ENCODE results near the gene TIAM2. TPM values are rescaled to one million over a fixed set of nuclear protein-coding genes. Genes with fewer than 3 reads are reported as not detected.

TIAM2 gene
- total RNA-seq, 1 donor from 2014 or later = 2.4 TPM

GRCh38 chr6:155055729-155056128 lies 60.6 kb downstream of the TIAM2 start:
- no peak for FAIRE-seq
- Histone ChIP-seq H3K4me3 (ENCODE audit: low read depth, low read length) (no peak overlapping the region), H3K27me3 (ENCODE audit: control insufficient read depth, insufficient read depth, low read length) (no peaks in the 10 kb centered on the region), H3K36me3 (ENCODE audit: control insufficient read depth, insufficient read depth, low read length) (no peaks in the 10 kb centered on the region)
- TF ChIP-seq CTCF (IDR thresholded peaks at IDR 0.05; ENCODE audit: insufficient read depth, low read length, severe bottlenecking) = no peak
- DNase-seq (ENCODE audit: low read depth) = no peak

- Histone ChIP-seq H3K36me3 (ENCODE audit: control insufficient read depth, insufficient read depth, low read length) (no peaks in the 10 kb centered on the region), H3K4me3 (ENCODE audit: low read depth, low read length) (no peak overlapping the region), H3K27me3 (ENCODE audit: control insufficient read depth, insufficient read depth, low read length) (no peaks in the 10 kb centered on the region)
- DNase-seq (ENCODE audit: low read depth) (no peak), FAIRE-seq (no peak)
- no peak for TF ChIP-seq CTCF (IDR thresholded peaks at IDR 0.05; ENCODE audit: insufficient read depth, low read length, severe bottlenecking)
These were observed 61.6 kb downstream of the TIAM2 start for GRCh38 chr6:155056756-155057155.

GRCh38 chr6:155061381-155061780 lies 66.3 kb downstream of the TIAM2 start:
- no peak for TF ChIP-seq CTCF (IDR thresholded peaks at IDR 0.05; ENCODE audit: insufficient read depth, low read length, severe bottlenecking)
- no peak for FAIRE-seq

GRCh38 chr6:155062866-155063341 lies 67.8 kb downstream of the TIAM2 start:
- DNase-seq (ENCODE audit: low read depth) = peak; percentile 71
- Histone ChIP-seq H3K27me3 (ENCODE audit: control insufficient read depth, insufficient read depth, low read length) (no peaks in the 10 kb centered on the region), H3K4me3 (ENCODE audit: low read depth, low read length) (no peak overlapping the region), H3K36me3 (ENCODE audit: control insufficient read depth, insufficient read depth, low read length) (no peaks in the 10 kb centered on the region)
- no peak for FAIRE-seq
- no peak for TF ChIP-seq CTCF (IDR thresholded peaks at IDR 0.05; ENCODE audit: insufficient read depth, low read length, severe bottlenecking)

More at GRCh38 chr6:155061381-155061780, 66.3 kb downstream of the TIAM2 start:
- Histone ChIP-seq H3K36me3 (ENCODE audit: control insufficient read depth, insufficient read depth, low read length) (no peaks in the 10 kb centered on the region), H3K4me3 (ENCODE audit: low read depth, low read length) (no peak overlapping the region), H3K27me3 (ENCODE audit: control insufficient read depth, insufficient read depth, low read length) (no peaks in the 10 kb centered on the region)
- DNase-seq (ENCODE audit: low read depth) = no peak

- no peak overlapping the region for H3K4me3 ChIP-seq (ENCODE audit: low read depth, low read length)
- TF ChIP-seq CTCF (IDR thresholded peaks at IDR 0.05; ENCODE audit: insufficient read depth, low read length, severe bottlenecking) = no peak
- H3K27me3 ChIP-seq (ENCODE audit: control insufficient read depth, insufficient read depth, low read length) = no peaks in the 10 kb centered on the region
- no peak for DNase-seq (ENCODE audit: low read depth)
- FAIRE-seq = no peak
- H3K36me3 ChIP-seq (ENCODE audit: control insufficient read depth, insufficient read depth, low read length) = no peaks in the 10 kb centered on the region
These were observed 69.2 kb downstream of the TIAM2 start for GRCh38 chr6:155064303-155064702.

GRCh38 chr6:155066361-155066760 lies 71.2 kb downstream of the TIAM2 start:
- no peak for DNase-seq (ENCODE audit: low read depth)
- no peaks in the 10 kb centered on the region for H3K36me3 ChIP-seq (ENCODE audit: control insufficient read depth, insufficient read depth, low read length)
- no peak for TF ChIP-seq CTCF (IDR thresholded peaks at IDR 0.05; ENCODE audit: insufficient read depth, low read length, severe bottlenecking)
- no peak for FAIRE-seq
- no peak overlapping the region for H3K4me3 ChIP-seq (ENCODE audit: low read depth, low read length)
- no peaks in the 10 kb centered on the region for H3K27me3 ChIP-seq (ENCODE audit: control insufficient read depth, insufficient read depth, low read length)
